ACHN (cell line): ENCODE results near the gene KIAA1755.
A peak's percentile ranks its signal among the peaks of the same experiment; 100 is the strongest.
"Not testable (repeated sequence)": the region's sequence is repeated elsewhere in the genome, so short reads cannot be mapped to it uniquely, and the experiment has no call there.

Source experiments
- DNase-seq: peaks from one replicate; pipeline ENCODE4 v3.0.0-alpha.2; 2015
- in situ Hi-C: cut with HindIII; loops from 2 replicates; pipeline ENCODE4 v1.10.0; 2017; ENCODE audit warnings: low sequenced_read_pairs, low pct_ligation_motif_present, low pct_unique_long_range_greater_than_20kb

KIAA1755 gene

DNA sequence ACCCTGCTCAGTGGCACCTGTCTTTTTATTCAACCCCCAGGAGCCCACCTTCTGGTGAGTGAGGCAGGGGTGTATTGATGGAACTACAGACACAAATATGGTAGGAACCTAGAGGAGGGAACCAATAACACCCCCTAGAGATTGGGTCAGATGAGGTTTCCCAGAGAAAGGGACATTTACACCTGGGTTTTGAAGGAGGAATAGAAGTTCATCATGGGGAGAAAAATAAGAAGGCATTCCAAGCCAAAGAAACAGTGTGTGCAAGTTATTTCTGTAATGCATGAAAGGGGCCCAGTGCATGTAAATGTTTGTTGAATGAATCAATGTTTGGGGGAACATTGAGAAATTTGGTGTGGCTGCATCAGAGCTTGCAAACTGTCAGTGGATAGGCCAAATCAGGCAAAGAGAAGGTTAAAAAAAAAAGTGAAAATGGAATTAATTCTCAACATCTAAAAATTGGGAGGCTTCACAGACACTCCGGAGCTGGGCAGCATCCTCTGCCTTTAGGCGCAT is 11.1 kb upstream of the KIAA1755 start:
- in situ Hi-C loops: no loop called here
- no peak for DNase-seq

DNA sequence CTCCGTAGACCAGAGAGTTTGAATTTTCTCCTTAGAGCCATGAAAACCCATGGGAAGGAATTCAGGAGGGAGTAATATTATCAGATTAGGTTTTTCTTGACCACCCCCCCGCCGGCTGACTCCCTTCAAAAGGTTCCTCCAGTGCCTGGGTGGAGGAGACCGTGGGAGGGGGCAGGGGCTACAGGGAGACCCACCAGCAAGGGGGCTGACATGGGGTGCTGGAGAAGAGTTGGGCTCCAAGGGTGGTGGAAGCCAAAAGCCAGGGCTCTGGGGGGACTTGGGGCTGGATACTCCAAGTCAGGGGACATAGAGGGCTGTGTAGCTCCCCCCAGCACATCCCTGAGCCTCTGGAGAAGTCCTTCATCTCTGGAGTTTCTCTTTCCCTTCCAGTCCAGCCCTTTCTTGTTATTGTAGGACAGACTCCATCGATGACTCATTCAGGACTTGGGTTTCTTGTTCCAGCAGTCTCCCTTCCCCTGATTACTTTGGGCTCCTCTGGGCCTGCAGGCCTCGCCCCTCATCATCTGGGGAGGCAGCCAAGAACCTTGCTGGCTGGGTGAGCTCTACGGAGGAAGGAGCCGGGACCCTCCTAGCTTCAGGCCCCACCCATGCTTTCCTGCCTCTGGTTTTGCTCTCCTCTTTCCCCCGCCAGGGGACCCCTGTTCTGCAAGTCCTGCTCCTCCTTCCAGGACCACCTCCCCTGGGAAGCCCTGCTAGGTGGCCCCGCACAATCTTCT is 10.5 kb upstream of the KIAA1755 start:
- DNase-seq: peak; percentile 25
- in situ Hi-C loops: no loop called here

DNA sequence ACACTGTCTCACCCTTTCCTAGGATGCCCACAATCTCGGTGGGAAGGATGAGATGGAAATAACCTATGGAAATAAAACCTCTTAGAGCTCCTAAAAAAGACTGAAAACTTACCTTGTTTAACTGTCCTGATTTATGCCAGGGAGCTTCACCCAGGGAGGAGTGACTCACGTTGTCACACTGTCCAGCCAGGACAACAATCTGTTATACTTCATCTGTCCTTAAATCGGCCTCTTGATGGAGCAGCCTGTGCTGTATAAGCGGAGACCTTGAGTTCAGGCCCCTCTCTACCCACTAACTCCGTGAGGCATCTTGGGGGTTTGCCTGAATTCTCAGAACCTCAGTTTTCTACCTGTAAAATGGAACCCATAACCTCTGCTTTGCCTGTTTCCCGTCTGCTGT is 9.2 kb upstream of the KIAA1755 start:
- DNase-seq: no peak
- in situ Hi-C loops: no loop called here

DNA sequence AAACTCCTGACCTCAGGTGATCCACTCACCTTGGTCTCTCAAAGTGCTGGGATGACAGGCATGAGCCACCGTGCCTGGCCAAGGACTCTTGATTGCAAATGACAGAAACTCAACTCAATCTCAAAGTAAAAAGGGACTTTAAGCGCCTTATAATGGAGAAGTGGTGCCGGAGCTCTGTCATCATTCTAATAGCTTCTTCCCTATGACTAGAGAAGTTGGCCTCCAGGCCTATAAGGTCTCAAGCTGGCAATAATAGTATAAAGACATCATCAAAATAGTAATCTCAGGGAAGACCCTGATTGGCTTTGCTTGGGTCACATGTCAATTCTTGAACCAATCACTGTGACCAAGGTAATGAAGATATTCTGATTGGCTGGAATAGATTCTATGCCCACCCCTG is 8.5 kb upstream of the KIAA1755 start:
- no peak for DNase-seq
- in situ Hi-C loops: no loop called here

DNA sequence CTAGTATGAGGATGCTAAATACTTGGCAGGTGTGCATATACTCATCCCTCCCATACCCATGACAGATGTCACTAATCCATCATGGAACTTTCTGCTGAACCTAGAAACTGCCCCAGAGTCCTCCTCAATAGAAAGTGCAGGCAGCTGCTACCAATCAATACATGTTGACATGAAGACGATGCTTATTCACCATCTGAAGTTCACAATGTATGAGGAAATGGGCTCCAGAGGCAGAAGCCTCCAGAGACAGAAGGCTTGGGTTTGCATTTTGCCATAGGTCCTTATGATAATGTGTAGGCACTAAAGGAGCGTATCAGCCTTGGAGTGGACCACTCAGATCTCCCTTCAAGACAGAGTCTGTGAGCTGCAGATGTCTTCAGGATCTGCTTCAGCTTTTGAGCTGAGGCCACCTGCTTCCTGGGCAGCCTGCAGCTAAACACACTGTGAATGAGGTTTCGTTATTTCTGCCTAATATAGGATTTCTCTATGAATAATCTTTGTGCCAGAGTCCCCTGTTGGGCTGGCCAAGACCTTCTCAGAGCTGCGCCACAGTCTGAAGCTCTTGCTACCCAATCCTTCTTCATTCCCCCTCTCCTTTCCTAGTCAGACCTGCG is 7.5 kb upstream of the KIAA1755 start:
- in situ Hi-C loops: no loop called here

DNA sequence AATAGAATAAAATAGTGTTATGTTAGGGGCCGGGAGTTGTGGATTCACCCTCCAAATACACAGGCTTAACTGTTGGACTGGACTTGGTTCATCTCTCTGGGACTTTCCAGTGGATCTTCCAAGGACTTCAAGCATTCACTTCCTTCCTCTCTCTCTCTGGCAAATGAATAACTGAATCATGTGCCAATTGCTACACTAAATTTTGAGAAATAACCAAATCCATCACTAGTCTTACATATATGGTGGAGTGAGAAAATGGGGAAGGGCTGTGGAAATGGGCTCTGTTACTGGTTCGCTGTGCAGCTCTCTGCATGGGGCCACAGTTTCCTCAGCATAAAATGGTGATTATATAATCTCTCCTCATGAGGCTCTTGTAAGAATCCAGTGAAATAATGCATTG is 6.8 kb upstream of the KIAA1755 start:
- in situ Hi-C loops: no loop called here
- no peak for DNase-seq

More for the DNA sequence above, 7.5 kb upstream of the KIAA1755 start:
- DNase-seq: no peak

DNA sequence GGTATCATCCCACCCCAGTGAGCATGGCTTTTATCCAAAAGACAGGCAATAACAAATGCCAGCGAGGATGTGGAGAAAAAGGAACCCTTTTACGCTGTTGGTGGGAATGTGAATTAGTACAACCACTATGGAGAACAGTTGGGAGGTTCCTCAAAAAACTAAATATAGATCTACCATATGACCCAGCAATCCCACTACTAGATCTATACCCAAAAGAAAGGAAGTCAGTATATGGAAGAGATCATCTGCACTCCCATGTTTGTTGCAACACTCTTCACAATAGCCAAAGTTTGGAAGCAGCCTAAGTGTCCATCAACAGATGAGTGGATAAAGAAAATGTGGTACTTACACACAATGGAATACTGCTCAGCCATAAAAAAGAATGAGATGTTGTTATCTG is 5.9 kb upstream of the KIAA1755 start:
- in situ Hi-C loops: no loop called here
- no peak for DNase-seq

DNA sequence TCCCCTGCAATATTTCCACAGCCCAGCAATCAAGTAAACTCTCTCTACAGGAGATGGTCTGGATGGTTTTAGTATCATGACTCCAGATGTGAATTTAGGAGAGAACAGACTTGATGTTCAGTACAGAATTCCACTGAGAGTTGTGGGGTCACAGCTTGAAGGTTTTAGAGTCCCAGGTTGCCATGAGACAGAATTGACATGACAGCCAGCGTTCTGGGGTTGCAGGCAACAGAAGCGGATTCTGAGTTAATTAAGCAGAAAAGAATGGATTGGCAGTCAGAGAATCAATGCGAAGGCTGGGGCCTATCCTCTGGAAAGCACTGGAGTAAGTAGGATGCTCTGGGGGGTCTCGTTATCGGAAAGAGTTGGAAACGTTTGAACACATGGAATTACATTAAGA is 2.4 kb upstream of the KIAA1755 start:
- in situ Hi-C loops: no loop called here
- DNase-seq: no peak

DNA sequence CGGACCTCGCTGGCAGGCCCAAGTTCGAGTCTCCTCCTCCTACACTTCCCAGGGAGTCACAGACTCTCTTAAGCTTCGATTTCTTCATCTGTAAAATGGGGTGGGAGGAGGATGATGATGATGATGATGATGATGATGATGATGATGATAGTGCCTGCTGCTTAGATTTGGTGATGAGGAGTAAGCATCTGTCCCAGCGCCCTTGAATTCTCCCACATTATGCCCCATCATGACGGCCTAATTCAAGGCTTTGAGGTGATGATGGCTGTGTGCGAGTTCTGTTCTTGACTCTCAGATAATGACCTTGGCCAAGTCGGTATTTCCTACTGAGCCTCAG is 487 bp upstream of the KIAA1755 start:
- DNase-seq: no peak
- in situ Hi-C loops: no loop called here

DNA sequence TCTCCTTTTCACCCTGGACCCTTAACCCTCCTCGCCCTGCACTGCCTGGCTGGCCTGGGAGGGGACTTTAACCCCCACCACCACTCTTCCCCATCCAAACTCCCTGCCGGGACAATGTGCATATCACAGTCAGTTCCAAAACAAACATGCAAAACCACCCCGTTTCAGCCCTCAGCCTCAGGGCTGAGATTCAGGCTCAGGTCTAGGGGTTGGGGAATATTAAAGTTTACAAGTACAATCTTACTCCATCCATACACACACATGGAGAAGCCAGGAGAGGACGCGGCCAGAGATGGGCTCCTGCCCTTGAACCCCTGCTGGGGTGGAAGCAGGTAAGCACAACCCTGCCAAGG is 534 bp downstream of the KIAA1755 start:
- in situ Hi-C loops: no loop called here
- DNase-seq: no peak

DNA sequence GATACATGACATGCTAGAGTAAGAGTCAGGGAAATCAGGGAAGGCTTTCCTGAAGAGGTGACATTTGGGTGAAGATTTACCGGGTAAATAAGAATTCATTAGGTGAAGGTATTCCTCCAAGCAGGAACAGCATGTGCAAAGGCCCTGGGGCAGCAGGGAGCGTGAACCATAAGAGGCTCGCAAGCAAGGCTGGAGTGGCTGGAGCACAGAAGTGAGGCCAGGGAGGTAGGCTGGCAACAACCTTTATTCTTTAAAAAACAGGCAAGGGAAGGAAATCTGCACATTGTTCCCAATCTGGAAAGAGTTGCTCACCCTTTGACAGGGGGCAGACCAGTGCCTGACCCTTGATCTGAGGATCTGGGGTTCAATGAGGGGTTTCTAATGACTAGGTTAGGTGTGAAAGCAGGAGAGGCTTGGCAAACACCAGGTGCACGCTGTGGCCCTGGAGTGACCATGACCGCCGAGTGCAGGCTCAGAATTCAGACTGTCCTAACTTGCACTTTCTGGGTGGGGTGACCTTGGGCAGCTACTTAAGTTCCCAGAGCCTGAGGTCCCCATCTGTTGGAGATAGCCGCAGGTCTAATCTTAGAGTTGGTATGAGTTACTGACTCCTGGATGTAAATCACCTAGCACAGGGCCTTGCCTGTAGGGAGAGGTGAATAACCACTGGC is 1.9 kb downstream of the KIAA1755 start:
- in situ Hi-C loops: no loop called here
- no peak for DNase-seq

DNA sequence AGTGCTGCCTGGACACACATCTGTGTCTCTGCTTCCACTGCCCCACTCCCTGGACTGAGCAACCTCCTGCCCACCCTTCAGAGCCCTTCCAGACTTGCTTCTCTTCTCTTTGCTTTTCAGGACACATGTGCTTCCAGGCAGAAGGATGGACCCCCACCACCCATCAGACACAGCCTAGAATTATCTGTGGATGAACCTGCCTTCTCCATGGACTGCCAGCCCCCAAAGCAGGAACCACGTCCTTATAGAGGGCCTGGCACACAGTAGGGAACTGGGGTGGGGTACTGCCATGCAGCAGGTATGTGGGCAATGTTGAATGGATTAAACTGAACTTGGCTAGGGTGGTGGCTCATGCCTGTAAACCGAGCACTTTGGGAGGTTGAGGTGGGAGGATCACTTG is 3.6 kb downstream of the KIAA1755 start:
- in situ Hi-C loops: no loop called here
- no peak for DNase-seq

DNA sequence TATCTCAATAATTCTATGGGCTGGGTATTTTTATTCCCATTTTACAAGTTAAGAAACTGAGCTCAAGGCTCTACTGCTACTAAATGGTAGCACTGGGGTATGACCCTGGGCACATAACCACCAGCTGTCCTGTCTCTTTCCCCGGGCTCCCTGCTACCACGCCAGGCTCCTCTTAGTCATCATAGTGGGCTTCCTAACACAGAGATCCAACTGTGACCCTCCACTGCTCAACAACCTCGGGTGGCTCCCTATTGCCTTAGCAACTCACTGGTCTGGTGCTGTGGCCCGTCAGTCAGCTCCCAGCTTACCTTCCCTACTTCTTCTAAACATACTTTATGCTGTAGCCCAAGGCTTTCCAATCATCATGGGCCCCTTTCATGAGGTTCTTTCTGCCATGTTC is 4.5 kb downstream of the KIAA1755 start:
- DNase-seq: no peak
- in situ Hi-C loops: no loop called here

DNA sequence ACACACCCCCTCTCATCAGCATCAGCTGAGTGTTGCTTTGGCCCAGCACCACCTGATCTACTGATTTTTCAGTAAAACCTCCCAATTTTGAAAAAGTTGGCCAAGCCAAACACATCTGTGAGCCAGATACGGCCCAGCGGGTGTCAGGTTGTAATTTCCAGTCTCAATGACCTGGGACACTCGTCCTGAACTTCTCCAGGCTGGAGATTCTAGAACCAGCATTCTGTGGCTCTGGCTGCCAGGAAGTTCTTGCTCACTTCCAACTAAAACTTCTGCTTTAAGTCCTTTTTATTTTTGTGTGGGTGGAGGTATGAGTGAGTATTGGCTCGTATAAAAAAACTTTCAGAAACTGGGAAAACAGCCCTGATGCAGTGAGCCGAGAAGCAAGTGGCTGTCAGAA is 5.1 kb downstream of the KIAA1755 start:
- in situ Hi-C loops: no loop called here
- no peak for DNase-seq

DNA sequence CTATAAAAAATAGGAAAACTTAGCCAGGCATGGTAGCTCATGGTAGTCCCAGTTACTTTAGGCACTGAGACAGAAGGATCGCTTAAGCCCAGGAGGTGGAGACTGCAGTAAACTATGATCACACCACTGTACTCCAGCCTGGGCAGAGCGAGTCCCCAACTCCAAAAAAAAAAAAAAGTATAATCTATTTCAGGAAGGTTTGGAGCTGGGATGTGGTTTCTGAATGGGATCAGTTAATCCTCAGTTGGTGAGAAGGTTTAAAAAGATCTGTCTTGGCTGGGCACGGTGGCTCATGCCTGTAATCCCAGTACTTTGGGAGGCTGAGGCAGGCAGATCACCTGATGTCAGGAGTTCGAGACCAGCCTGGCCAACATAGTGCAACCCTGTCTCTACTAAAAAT is 5.9 kb downstream of the KIAA1755 start:
- in situ Hi-C loops, DNase-seq: not testable (repeated sequence)

DNA sequence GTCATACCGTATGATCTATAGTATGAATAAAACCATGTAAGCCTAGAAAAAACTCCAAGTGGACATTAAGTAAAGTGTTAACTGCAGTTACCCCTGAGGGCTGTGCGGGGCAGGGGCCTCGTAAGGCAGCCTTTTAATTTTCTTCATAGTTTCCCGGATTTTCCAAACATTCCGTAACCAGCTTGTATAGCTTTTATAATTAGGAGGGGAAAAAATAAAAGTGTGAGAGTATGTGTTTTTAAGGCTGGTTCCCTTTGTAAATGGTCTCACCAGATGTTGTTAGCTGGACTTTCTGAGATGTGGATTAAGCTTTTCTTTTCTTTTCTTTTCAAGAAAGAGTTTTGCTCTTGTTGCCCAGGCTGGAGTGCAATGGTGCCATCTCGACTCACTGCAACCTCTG is 7.0 kb downstream of the KIAA1755 start:
- in situ Hi-C loops: no loop called here
- DNase-seq: no peak

DNA sequence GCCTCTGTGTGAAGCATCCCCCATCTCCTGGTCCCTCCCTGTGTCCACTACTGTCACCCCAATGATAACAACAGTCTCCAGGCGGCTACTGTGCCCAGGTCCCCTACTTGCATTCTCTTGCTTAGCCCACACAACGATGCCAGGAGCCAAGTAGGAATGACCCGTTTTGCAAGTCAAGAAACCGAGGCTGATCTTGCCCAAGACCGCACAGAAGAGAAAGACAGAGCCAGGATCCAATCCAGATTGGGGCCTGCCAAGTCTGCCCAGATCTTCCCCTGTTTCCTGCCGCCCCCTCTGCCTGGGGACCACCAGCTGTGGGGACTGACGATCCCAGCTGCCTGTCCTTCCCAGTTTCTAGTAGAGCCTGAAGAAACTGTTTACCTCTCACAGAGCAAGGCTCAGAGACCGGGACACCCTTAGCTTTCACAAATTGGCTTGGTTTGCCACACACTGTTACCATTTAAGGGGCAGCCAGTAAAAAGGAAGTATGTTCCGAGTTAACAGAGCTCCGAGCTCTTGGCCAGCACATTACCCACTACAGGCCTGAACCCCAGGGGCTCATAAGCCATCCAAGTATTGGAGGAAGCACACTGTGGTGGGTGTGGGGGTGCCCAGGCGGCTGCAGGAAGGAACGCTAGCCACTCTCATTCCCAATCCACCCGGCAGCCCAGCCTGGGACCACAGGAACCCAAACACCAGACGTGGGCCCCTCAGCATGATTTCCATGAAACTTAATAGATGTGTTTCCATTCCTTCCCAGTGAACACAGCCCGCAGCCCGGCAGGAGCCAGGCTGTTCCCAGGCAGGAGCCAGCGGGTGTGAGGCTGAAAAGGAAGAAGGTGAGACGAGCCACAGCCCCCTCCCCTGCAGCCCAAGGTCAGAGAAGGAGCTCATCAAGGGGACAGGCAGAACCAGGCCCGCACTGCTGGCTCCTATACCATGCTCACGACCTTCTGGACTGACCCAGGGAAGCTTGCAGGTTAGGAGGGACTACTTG is 7.9 kb downstream of the KIAA1755 start:
- in situ Hi-C loops: no loop called here
- no peak for DNase-seq

DNA sequence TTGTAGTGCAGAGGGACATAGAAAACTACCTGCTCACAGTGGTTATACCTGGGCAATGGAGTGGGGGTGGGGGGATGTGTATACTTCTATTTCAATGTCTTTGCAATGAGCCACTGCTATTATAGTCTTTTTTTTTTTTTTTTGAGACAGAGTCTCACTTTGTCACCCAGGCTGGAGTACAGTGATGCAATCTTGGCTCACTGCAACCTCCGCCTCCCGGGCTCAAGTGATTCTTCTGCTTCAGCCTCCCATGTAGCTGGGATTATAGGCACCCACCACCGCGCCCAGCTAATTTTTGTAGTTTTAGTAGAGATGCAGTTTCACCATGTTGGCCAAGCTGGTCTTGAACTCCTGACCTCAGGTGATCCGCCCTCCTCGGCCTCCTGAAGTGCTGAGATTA is 9.1 kb downstream of the KIAA1755 start:
- DNase-seq, in situ Hi-C loops: not testable (repeated sequence)

DNA sequence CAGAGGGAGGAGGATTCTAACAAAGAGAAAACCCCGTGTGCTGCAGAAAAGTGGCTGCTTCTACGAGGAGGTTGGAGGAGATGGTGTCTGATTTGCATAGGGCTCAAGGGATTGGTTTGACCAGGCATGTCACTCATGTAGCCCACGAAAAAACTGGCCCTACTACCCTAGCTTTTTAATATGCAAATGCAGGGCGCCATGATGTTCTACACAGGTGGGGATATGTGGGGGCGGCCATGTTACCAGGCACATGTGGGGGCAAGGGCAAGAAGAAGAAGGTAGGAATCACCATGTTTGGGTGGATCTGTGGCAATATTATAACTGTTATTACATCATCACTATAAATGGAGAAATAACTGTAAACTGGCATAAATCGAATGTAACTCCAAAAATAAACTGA is 9.9 kb downstream of the KIAA1755 start:
- DNase-seq: no peak
- in situ Hi-C loops: no loop called here
